ENCODE results near the gene OTC.

GRCh38 chrX:38341442-38341841, 11.0 kb upstream of the OTC start:
- no peak for TF ChIP-seq CTCF (conservative IDR thresholded peaks at IDR 0.05)
- no peak for TF ChIP-seq EZH2 (IDR thresholded peaks at IDR 0.05; ENCODE audit: low read depth)
